Retinal pigment epithelial cell (primary cell): ENCODE results near the gene HARBI1.

Source experiments
- DNase-seq: peaks from one replicate; pipeline ENCODE4 v3.0.0-alpha.2; 2010; ENCODE audit warnings: low read depth
- H3K4me3 ChIP-seq: 2 replicates; pipeline ENCODE4 v1.5.1; 2011; ENCODE audit warnings: mild to moderate bottlenecking, low read length, control low read depth, moderate library complexity
- TF ChIP-seq, protein P1 (sequence below): conservative IDR thresholded peaks from 2 replicates; pipeline ENCODE4 v1.5.1; 2011; ENCODE audit warnings: low read depth, low read length, control low read depth, inconsistent platforms

HARBI1 gene

GRCh38 chr11:46607516-46607915 lies 9.5 kb downstream of the HARBI1 start:
- TF ChIP-seq, protein P1, sequence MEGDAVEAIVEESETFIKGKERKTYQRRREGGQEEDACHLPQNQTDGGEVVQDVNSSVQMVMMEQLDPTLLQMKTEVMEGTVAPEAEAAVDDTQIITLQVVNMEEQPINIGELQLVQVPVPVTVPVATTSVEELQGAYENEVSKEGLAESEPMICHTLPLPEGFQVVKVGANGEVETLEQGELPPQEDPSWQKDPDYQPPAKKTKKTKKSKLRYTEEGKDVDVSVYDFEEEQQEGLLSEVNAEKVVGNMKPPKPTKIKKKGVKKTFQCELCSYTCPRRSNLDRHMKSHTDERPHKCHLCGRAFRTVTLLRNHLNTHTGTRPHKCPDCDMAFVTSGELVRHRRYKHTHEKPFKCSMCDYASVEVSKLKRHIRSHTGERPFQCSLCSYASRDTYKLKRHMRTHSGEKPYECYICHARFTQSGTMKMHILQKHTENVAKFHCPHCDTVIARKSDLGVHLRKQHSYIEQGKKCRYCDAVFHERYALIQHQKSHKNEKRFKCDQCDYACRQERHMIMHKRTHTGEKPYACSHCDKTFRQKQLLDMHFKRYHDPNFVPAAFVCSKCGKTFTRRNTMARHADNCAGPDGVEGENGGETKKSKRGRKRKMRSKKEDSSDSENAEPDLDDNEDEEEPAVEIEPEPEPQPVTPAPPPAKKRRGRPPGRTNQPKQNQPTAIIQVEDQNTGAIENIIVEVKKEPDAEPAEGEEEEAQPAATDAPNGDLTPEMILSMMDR = no peak
- DNase-seq = peak; percentile 88
- no peak overlapping the region for H3K4me3 ChIP-seq

DNA sequence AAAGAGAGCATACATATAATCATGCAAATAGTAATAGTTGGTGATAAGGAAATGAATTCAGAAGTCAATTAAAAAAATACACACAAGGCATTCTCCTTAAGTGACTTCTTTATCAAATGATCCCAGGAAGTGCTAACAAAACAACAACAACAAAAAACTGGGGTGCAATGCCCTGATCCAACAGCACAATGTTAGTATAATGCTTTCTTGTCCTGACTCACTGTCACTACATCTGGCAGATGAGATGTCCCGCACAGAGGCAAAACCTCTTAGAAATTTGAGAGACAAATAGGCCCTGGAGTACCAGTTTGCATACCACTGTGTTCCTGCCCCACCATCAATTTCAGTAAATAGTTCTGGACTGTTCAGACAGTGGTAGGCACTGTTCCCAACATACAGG lies 12.2 kb downstream of the HARBI1 start:
- TF ChIP-seq, protein P1 = no peak
- H3K4me3 ChIP-seq = no peak overlapping the region
- DNase-seq = no peak

DNA sequence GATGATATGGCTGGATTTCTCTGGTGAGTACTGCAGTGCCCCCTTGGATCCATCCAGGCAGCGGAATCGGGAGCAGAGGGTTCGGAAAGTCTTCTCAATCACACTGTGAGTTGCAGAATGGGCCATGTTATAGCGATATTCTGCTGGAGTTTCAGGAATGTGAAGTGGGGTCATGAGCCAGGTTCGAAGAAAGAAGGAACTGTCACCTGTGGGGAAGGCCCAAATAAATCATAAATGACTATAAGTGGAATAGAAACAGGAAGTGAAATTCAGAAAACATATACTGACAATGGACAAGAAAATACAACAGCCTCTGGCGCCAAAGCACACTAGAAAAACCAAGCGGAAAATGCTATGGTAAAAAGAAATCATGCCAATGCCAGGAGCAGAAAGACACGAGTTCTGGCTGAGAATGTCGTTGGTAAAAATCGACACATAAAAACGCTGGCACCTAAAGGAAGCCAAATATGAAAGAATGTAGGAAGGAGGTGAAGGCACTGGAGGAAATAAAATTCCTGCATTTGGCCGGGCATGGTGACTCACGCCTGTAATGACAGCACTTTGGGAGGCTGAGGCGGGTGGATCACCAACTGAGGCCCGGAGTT lies 13.2 kb downstream of the HARBI1 start:
- no peak for DNase-seq
- TF ChIP-seq, protein P1 = no peak
- H3K4me3 ChIP-seq = no peak overlapping the region

GRCh38 chr11:46601129-46601528 lies 15.9 kb downstream of the HARBI1 start:
- TF ChIP-seq, protein P1 = no peak
- H3K4me3 ChIP-seq = no peak overlapping the region
- no peak for DNase-seq

DNA sequence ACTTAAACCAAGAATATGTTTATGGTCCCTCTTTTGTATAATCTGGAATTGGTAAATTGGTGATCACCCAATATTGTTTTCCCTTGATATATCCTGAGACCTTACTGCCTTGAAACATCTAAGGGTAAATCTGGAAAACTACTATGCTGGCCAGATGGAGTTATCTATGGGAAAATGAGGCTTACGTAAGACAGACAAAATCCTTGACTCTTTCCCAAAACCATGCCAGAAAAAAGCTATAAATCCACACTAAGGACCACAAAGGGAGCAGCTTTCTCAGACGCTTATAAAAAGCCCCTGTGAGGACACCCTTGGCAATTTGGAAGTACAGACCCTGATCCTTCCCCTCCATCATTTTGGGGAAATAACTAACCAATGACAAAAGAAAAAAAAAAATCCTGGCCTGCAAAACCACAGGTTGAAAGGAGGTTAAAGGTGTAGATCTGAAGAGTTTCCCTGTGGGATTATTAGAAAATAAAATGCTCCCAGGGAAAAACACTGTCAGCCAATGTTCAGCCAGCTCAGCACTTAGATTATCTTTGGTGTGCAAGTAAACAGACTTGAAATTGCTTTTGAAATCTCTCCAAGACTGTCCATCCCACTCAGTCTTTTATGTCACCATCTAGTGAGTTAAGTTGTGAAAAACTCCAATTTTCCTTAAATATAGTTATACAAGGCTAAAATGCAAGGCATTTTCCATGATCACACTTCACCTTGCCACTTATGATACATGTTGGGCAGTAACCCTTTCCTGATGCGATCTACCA lies 16.6 kb downstream of the HARBI1 start:
- H3K4me3 ChIP-seq = no peak overlapping the region
- TF ChIP-seq, protein P1 = no peak
- no peak for DNase-seq

GRCh38 chr11:46599340-46600193 lies 17.5 kb downstream of the HARBI1 start:
- no peak overlapping the region for H3K4me3 ChIP-seq
- TF ChIP-seq, protein P1 = no peak
- no peak for DNase-seq
